Keratinocyte (primary cell): Measurements from ENCODE around the gene PSMC3.

Source experiments
- EZH2 ChIP-seq: IDR thresholded peaks from one replicate; pipeline ENCODE4 v1.6.1; 2012; ENCODE audit warnings: inconsistent platforms, mild to moderate bottlenecking, low read length, moderate library complexity
- TF ChIP-seq, protein P1 (sequence below), 3 experiments: IDR thresholded peaks in 1 of 3; conservative IDR thresholded peaks in 1 of 3; optimal IDR thresholded peaks in 1 of 3; 2 replicates in 2 of 3; 3 replicates in 1 of 3; pipeline versions ENCODE3 to v1.5.1; 2011; ENCODE audit warnings: low read length in 3 of 3, mild to moderate bottlenecking in 3 of 3, moderate library complexity in 2 of 3, control low read depth in 1 of 3, inconsistent platforms in 1 of 3; ENCODE audit not compliant: insufficient read depth in 2 of 3; ENCODE audit errors: extremely low read depth in 1 of 3

DNA sequence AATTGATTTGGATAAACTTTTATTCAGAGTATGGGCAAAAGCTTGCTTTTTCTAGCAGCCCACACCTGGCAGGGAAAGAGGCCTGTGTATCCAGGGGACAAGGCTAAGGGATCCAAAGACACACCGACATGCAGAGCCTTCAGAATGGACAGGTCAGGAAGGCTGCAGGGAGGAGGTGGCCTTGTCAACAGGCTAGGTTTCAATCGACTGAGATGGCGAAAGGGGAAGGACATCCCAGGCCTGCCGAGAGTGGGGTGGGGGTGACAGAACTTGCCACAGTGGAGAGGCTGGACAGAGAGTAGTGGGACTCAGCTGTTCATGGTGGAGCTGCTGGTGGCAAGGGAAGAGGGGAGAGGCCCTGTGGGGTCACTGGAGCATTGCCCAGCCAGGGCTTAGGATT, 23.1 kb downstream of the PSMC3 start:
- TF ChIP-seq, protein P1, sequence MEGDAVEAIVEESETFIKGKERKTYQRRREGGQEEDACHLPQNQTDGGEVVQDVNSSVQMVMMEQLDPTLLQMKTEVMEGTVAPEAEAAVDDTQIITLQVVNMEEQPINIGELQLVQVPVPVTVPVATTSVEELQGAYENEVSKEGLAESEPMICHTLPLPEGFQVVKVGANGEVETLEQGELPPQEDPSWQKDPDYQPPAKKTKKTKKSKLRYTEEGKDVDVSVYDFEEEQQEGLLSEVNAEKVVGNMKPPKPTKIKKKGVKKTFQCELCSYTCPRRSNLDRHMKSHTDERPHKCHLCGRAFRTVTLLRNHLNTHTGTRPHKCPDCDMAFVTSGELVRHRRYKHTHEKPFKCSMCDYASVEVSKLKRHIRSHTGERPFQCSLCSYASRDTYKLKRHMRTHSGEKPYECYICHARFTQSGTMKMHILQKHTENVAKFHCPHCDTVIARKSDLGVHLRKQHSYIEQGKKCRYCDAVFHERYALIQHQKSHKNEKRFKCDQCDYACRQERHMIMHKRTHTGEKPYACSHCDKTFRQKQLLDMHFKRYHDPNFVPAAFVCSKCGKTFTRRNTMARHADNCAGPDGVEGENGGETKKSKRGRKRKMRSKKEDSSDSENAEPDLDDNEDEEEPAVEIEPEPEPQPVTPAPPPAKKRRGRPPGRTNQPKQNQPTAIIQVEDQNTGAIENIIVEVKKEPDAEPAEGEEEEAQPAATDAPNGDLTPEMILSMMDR (optimal IDR thresholded peaks at IDR 0.05 in 1 of 3, IDR thresholded peaks at IDR 0.05 in 1 of 3, conservative IDR thresholded peaks at IDR 0.05 in 1 of 3; ENCODE audit: extremely low read depth in 1 of 3, insufficient read depth in 2 of 3, low read length in 3 of 3): no peak
- TF ChIP-seq EZH2: no peak
